HEK293 (cell line): Measurements from ENCODE around the gene TMEM91.

Experiments
- GFI1B ChIP-seq: fragments of 450-650 bp; formaldehyde crosslinking; IDR thresholded peaks from 2 replicates; pipeline ENCODE4 v1.5.1; 2016; ENCODE audit warnings: missing biosample characterization, missing genetic modification characterization
- GLIS2 ChIP-seq: fragments of 450-650 bp; formaldehyde crosslinking; IDR thresholded peaks from 2 replicates; pipeline ENCODE4 v1.5.1; 2016; ENCODE audit warnings: missing biosample characterization, missing genetic modification characterization
- KLF1 ChIP-seq: fragments of 450-650 bp; formaldehyde crosslinking; IDR thresholded peaks from 2 replicates; pipeline ENCODE4 v1.5.1; 2016; ENCODE audit warnings: missing biosample characterization, missing genetic modification characterization
- KLF8 ChIP-seq: fragments of 450-650 bp; formaldehyde crosslinking; IDR thresholded peaks from 2 replicates; pipeline ENCODE4 v1.5.1; 2016; ENCODE audit warnings: missing biosample characterization, missing genetic modification characterization
- MZF1 ChIP-seq: fragments of 450-650 bp; formaldehyde crosslinking; IDR thresholded peaks from 2 replicates; pipeline ENCODE4 v1.5.1; 2017; ENCODE audit warnings: missing biosample characterization, missing genetic modification characterization, borderline replicate concordance
- SCRT2 ChIP-seq: fragments of 450-650 bp; formaldehyde crosslinking; IDR thresholded peaks from 2 replicates; pipeline ENCODE4 v1.5.1; 2016; ENCODE audit warnings: missing biosample characterization, missing genetic modification characterization
- ZBTB1 ChIP-seq: fragments of 450-650 bp; formaldehyde crosslinking; IDR thresholded peaks from 2 replicates; pipeline ENCODE4 v1.5.1; 2016; ENCODE audit warnings: missing biosample characterization, missing genetic modification characterization
- ZBTB7A ChIP-seq: fragments of 450-650 bp; formaldehyde crosslinking; IDR thresholded peaks from 2 replicates; pipeline ENCODE4 v1.5.1; 2016; ENCODE audit warnings: low read depth, missing biosample characterization, missing genetic modification characterization
- ZFHX2 ChIP-seq: fragments of 450-650 bp; formaldehyde crosslinking; conservative IDR thresholded peaks from 2 replicates; pipeline ENCODE4 v1.5.1; 2016; ENCODE audit warnings: missing biosample characterization, missing genetic modification characterization
- ZIC2 ChIP-seq: fragments of 450-650 bp; formaldehyde crosslinking; IDR thresholded peaks from 2 replicates; pipeline ENCODE4 v1.5.1; 2016; ENCODE audit warnings: missing biosample characterization, missing genetic modification characterization
- ZNF114 ChIP-seq: fragments of 450-650 bp; formaldehyde crosslinking; IDR thresholded peaks from 2 replicates; pipeline ENCODE4 v1.5.0; 2017; ENCODE audit warnings: missing biosample characterization, missing genetic modification characterization
- ZNF138 ChIP-seq: fragments of 450-650 bp; formaldehyde crosslinking; IDR thresholded peaks from 2 replicates; pipeline ENCODE4 v1.5.1; 2016; ENCODE audit warnings: missing biosample characterization, missing genetic modification characterization, borderline replicate concordance
- ZNF660 ChIP-seq: fragments of 450-650 bp; IDR thresholded peaks from 2 replicates; pipeline ENCODE4 v1.5.1; 2018; ENCODE audit warnings: missing biosample characterization, mild to moderate bottlenecking, missing genetic modification characterization
- ZNF76 ChIP-seq: fragments of 450-650 bp; formaldehyde crosslinking; IDR thresholded peaks from 2 replicates; pipeline ENCODE4; 2016; ENCODE audit warnings: low read depth, missing biosample characterization, missing genetic modification characterization, borderline replicate concordance
- ZNF768 ChIP-seq: fragments of 450-650 bp; formaldehyde crosslinking; IDR thresholded peaks from 2 replicates; pipeline ENCODE4 v1.5.1; 2018; ENCODE audit warnings: missing biosample characterization, mild to moderate bottlenecking, missing genetic modification characterization
- TF ChIP-seq, protein P1 (sequence below): fragments of 450-650 bp; formaldehyde crosslinking; IDR thresholded peaks from 2 replicates; pipeline ENCODE4 v1.5.1; 2016; ENCODE audit warnings: missing biosample characterization, missing genetic modification characterization, borderline replicate concordance
- TF ChIP-seq, protein P2 (sequence below): fragments of 450-650 bp; formaldehyde crosslinking; IDR thresholded peaks from 2 replicates; pipeline ENCODE4 v1.5.1; 2016; ENCODE audit warnings: missing biosample characterization, missing genetic modification characterization
- TF ChIP-seq, protein P3 (sequence below): fragments of 450-650 bp; formaldehyde crosslinking; IDR thresholded peaks from 2 replicates; pipeline ENCODE4 v1.5.1; 2017; ENCODE audit warnings: missing biosample characterization, missing genetic modification characterization
- TF ChIP-seq, protein P4 (sequence below): fragments of 450-650 bp; formaldehyde crosslinking; IDR thresholded peaks from 2 replicates; pipeline ENCODE4 v1.5.1; 2017; ENCODE audit warnings: missing biosample characterization, missing genetic modification characterization
- TF ChIP-seq, protein P5 (sequence below): fragments of 450-650 bp; formaldehyde crosslinking; IDR thresholded peaks from 2 replicates; pipeline ENCODE4 v1.5.1; 2016; ENCODE audit warnings: missing biosample characterization, missing genetic modification characterization
- TF ChIP-seq, protein P6 (sequence below): fragments of 450-650 bp; formaldehyde crosslinking; IDR thresholded peaks from 2 replicates; pipeline ENCODE4 v1.5.1; 2017; ENCODE audit warnings: missing biosample characterization, missing genetic modification characterization
- TF ChIP-seq, protein P7 (sequence below): fragments of 450-650 bp; formaldehyde crosslinking; IDR thresholded peaks from 2 replicates; pipeline ENCODE4 v1.5.1; 2016; ENCODE audit warnings: missing biosample characterization, missing genetic modification characterization

TMEM91 gene

DNA sequence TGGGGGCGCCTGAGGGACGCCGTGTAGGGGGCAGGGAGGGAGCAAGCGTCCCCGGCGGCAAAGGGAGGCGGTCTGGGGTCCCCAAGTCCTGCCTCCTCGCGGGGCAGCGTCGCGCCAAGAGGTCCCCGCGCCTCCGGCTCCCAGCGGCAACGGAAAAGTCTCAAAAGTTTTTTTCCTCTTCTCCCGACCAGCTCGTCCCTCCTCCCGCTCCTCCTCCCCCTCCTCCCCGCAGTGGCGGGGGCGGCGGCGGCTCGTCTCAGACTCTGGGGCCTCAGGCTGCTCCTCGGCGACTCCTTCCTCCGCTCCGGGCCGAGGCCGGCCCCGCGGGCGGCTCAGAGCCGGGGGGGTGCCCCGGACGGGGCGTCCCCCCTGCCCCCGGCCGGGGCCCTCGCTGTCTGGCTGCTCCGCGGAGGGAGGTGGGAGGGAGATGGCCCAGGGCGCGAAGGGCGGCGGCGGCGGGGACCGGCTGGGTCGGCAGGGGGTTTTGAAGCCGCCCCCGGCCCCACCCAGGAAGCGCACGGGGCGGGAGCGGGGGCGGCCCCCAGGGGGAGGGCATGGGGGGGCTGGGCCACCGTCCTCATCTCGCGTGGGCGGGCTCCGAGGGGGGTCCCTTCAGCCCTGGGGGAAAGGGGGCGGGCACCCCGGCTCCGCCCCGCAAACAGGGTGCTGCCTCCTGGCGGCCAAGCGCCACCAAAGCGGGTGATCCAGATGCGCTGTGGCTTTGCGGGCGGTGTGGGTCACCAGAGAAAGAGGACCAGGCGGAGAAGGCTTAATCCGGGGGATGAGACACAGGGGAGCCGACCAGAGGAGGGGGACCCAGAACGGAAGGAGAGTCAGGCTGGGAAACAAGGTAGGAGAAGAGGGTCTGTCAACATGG, 22.6 kb upstream of the TMEM91 start, which contains the start of gene TGFB1 (continued):
- TF ChIP-seq, protein P1, sequence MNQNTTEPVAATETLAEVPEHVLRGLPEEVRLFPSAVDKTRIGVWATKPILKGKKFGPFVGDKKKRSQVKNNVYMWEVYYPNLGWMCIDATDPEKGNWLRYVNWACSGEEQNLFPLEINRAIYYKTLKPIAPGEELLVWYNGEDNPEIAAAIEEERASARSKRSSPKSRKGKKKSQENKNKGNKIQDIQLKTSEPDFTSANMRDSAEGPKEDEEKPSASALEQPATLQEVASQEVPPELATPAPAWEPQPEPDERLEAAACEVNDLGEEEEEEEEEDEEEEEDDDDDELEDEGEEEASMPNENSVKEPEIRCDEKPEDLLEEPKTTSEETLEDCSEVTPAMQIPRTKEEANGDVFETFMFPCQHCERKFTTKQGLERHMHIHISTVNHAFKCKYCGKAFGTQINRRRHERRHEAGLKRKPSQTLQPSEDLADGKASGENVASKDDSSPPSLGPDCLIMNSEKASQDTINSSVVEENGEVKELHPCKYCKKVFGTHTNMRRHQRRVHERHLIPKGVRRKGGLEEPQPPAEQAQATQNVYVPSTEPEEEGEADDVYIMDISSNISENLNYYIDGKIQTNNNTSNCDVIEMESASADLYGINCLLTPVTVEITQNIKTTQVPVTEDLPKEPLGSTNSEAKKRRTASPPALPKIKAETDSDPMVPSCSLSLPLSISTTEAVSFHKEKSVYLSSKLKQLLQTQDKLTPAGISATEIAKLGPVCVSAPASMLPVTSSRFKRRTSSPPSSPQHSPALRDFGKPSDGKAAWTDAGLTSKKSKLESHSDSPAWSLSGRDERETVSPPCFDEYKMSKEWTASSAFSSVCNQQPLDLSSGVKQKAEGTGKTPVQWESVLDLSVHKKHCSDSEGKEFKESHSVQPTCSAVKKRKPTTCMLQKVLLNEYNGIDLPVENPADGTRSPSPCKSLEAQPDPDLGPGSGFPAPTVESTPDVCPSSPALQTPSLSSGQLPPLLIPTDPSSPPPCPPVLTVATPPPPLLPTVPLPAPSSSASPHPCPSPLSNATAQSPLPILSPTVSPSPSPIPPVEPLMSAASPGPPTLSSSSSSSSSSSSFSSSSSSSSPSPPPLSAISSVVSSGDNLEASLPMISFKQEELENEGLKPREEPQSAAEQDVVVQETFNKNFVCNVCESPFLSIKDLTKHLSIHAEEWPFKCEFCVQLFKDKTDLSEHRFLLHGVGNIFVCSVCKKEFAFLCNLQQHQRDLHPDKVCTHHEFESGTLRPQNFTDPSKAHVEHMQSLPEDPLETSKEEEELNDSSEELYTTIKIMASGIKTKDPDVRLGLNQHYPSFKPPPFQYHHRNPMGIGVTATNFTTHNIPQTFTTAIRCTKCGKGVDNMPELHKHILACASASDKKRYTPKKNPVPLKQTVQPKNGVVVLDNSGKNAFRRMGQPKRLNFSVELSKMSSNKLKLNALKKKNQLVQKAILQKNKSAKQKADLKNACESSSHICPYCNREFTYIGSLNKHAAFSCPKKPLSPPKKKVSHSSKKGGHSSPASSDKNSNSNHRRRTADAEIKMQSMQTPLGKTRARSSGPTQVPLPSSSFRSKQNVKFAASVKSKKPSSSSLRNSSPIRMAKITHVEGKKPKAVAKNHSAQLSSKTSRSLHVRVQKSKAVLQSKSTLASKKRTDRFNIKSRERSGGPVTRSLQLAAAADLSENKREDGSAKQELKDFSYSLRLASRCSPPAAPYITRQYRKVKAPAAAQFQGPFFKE (tag by site-specific recombination) = no peak
- TF ChIP-seq ZNF76 (tag by site-specific recombination) (peak; percentile 36; the same call in 1 of the 2 replicates), ZFHX2 (tag by site-specific recombination) (peak; percentile 92), KLF8 (tag by site-specific recombination) (peak; percentile 51; the same call in 1 of the 2 replicates), MZF1 (no peak), GLIS2 (tag by site-specific recombination) (peak; percentile 88), KLF1 (tag by site-specific recombination) (peak; percentile 93), ZNF768 (no peak), ZBTB1 (tag by site-specific recombination) (no peak), ZNF114 (tag by site-specific recombination) (no peak), GFI1B (tag by site-specific recombination) (no peak), ZNF660 (tag by site-specific recombination) (0 out of 2 replicates have a peak, but pooled peaks have one; percentile 77), ZNF138 (tag by site-specific recombination) (no peak), SCRT2 (tag by site-specific recombination) (no peak; the same call in none of the 2 replicates), ZIC2 (tag by site-specific recombination) (peak; percentile 69), ZBTB7A (tag by site-specific recombination) (0 out of 2 replicates have a peak, but pooled peaks have one; percentile 42)
- TF ChIP-seq, protein P2, sequence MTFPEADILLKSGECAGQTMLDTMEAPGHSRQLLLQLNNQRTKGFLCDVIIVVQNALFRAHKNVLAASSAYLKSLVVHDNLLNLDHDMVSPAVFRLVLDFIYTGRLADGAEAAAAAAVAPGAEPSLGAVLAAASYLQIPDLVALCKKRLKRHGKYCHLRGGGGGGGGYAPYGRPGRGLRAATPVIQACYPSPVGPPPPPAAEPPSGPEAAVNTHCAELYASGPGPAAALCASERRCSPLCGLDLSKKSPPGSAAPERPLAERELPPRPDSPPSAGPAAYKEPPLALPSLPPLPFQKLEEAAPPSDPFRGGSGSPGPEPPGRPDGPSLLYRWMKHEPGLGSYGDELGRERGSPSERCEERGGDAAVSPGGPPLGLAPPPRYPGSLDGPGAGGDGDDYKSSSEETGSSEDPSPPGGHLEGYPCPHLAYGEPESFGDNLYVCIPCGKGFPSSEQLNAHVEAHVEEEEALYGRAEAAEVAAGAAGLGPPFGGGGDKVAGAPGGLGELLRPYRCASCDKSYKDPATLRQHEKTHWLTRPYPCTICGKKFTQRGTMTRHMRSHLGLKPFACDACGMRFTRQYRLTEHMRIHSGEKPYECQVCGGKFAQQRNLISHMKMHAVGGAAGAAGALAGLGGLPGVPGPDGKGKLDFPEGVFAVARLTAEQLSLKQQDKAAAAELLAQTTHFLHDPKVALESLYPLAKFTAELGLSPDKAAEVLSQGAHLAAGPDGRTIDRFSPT (tag by site-specific recombination) = 0 out of 2 replicates have a peak, but pooled peaks have one; percentile 59
- TF ChIP-seq, protein P3, sequence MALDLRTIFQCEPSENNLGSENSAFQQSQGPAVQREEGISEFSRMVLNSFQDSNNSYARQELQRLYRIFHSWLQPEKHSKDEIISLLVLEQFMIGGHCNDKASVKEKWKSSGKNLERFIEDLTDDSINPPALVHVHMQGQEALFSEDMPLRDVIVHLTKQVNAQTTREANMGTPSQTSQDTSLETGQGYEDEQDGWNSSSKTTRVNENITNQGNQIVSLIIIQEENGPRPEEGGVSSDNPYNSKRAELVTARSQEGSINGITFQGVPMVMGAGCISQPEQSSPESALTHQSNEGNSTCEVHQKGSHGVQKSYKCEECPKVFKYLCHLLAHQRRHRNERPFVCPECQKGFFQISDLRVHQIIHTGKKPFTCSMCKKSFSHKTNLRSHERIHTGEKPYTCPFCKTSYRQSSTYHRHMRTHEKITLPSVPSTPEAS = no peak
- TF ChIP-seq, protein P4, sequence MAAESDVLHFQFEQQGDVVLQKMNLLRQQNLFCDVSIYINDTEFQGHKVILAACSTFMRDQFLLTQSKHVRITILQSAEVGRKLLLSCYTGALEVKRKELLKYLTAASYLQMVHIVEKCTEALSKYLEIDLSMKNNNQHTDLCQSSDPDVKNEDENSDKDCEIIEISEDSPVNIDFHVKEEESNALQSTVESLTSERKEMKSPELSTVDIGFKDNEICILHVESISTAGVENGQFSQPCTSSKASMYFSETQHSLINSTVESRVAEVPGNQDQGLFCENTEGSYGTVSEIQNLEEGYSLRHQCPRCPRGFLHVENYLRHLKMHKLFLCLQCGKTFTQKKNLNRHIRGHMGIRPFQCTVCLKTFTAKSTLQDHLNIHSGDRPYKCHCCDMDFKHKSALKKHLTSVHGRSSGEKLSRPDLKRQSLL (tag by site-specific recombination) = no peak
- TF ChIP-seq, protein P5, sequence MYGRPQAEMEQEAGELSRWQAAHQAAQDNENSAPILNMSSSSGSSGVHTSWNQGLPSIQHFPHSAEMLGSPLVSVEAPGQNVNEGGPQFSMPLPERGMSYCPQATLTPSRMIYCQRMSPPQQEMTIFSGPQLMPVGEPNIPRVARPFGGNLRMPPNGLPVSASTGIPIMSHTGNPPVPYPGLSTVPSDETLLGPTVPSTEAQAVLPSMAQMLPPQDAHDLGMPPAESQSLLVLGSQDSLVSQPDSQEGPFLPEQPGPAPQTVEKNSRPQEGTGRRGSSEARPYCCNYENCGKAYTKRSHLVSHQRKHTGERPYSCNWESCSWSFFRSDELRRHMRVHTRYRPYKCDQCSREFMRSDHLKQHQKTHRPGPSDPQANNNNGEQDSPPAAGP (tag by site-specific recombination) = no peak
- TF ChIP-seq, protein P6, sequence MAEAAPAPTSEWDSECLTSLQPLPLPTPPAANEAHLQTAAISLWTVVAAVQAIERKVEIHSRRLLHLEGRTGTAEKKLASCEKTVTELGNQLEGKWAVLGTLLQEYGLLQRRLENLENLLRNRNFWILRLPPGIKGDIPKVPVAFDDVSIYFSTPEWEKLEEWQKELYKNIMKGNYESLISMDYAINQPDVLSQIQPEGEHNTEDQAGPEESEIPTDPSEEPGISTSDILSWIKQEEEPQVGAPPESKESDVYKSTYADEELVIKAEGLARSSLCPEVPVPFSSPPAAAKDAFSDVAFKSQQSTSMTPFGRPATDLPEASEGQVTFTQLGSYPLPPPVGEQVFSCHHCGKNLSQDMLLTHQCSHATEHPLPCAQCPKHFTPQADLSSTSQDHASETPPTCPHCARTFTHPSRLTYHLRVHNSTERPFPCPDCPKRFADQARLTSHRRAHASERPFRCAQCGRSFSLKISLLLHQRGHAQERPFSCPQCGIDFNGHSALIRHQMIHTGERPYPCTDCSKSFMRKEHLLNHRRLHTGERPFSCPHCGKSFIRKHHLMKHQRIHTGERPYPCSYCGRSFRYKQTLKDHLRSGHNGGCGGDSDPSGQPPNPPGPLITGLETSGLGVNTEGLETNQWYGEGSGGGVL (tag by site-specific recombination) = peak; percentile 98
- TF ChIP-seq, protein P7, sequence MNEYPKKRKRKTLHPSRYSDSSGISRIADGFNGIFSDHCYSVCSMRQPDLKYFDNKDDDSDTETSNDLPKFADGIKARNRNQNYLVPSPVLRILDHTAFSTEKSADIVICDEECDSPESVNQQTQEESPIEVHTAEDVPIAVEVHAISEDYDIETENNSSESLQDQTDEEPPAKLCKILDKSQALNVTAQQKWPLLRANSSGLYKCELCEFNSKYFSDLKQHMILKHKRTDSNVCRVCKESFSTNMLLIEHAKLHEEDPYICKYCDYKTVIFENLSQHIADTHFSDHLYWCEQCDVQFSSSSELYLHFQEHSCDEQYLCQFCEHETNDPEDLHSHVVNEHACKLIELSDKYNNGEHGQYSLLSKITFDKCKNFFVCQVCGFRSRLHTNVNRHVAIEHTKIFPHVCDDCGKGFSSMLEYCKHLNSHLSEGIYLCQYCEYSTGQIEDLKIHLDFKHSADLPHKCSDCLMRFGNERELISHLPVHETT (tag by site-specific recombination) = no peak
